WTC11 (cell line): ENCODE results near the gene CHN1. TPM values are rescaled to one million over a fixed set of nuclear protein-coding genes. Genes with fewer than 3 reads are reported as not detected.

ENCODE experiments used
- ATAC-seq: fragments of 200-7000 bp; cut with Tn5 transposase; 2 replicates; pipeline ENCODE4 v1.10.0; 2021; ENCODE audit warnings: mild to moderate bottlenecking, moderate library complexity
- CTCF ChIA-PET: fragments of 300-600 bp; sonication (Branson Sonifier 250); formaldehyde crosslinking; loops from one replicate; lab custom pipeline; 2021; ENCODE audit warnings: antibody characterized with exemption; lab: Charles Lee
- POLR2A ChIA-PET: fragments of 350-600 bp; sonication (Branson Sonifier 250); formaldehyde crosslinking; loops from one replicate; lab custom pipeline; 2021; ENCODE audit warnings: antibody characterized with exemption; lab: Charles Lee
- DNase-seq: peaks from one replicate; pipeline ENCODE4 v3.0.0; 2021; ENCODE audit warnings: low spot score
- H3K27ac Mint-ChIP-seq: 2 replicates; pipeline ENCODE4 v1.8.0; 2021; ENCODE audit warnings: mixed read lengths
- H3K27me3 Mint-ChIP-seq: 2 replicates; pipeline ENCODE4 v1.8.0; 2021; ENCODE audit warnings: low read depth, mild to moderate bottlenecking, moderate library complexity, mixed read lengths
- H3K36me3 Mint-ChIP-seq: 2 replicates; pipeline ENCODE4 v1.8.0; 2021; ENCODE audit warnings: mixed read lengths
- H3K4me1 Mint-ChIP-seq: 2 replicates; pipeline ENCODE4 v1.8.0; 2022; ENCODE audit warnings: mixed read lengths
- H3K4me3 Mint-ChIP-seq: 2 replicates; pipeline ENCODE4 v1.8.0; 2021; ENCODE audit warnings: mild to moderate bottlenecking, moderate library complexity, mixed read lengths
- H3K9me3 Mint-ChIP-seq: 2 replicates; pipeline ENCODE4 v1.8.0; 2021; ENCODE audit warnings: mixed read lengths
- ARID4B ChIP-seq: sonication (generic); formaldehyde crosslinking; IDR thresholded peaks from 2 replicates; pipeline ENCODE4 v1.8.0; 2023; ENCODE audit warnings: missing genetic modification reagents, mild to moderate bottlenecking, borderline replicate concordance
- ATF6 ChIP-seq: sonication (generic); formaldehyde crosslinking; IDR thresholded peaks from 2 replicates; pipeline ENCODE4 v1.8.1; 2023; ENCODE audit warnings: mild to moderate bottlenecking, missing genetic modification reagents
- ELF4 ChIP-seq: sonication (generic); formaldehyde crosslinking; IDR thresholded peaks from 2 replicates; pipeline ENCODE4 v1.8.1; 2022; ENCODE audit warnings: low read depth, mild to moderate bottlenecking, moderate library complexity, missing genetic modification reagents
- GRHL2 ChIP-seq: fragments of 250-450 bp; sonication (Bioruptor Pico); IDR thresholded peaks from 2 replicates; pipeline ENCODE4 v1.8.0; 2022; ENCODE audit warnings: mild to moderate bottlenecking, moderate library complexity; ENCODE audit not compliant: insufficient replicate concordance, severe bottlenecking
- IRF2 ChIP-seq: sonication (generic); formaldehyde crosslinking; IDR thresholded peaks from 2 replicates; pipeline ENCODE4 v1.8.0; 2022; ENCODE audit warnings: low read depth, missing genetic modification reagents, borderline replicate concordance
- TEAD1 ChIP-seq: sonication (generic); formaldehyde crosslinking; IDR thresholded peaks from 2 replicates; pipeline ENCODE4 v1.8.0; 2022; ENCODE audit warnings: mild to moderate bottlenecking, missing genetic modification reagents
- TP53 ChIP-seq: sonication (generic); formaldehyde crosslinking; IDR thresholded peaks from 2 replicates; pipeline ENCODE4 v1.8.1; 2023; ENCODE audit warnings: mild to moderate bottlenecking, missing genetic modification reagents
- USF2 ChIP-seq: sonication (generic); formaldehyde crosslinking; IDR thresholded peaks from 2 replicates; pipeline ENCODE4 v1.8.1; 2023; ENCODE audit warnings: mild to moderate bottlenecking, missing genetic modification reagents, moderate library complexity
- ZNF219 ChIP-seq: sonication (generic); formaldehyde crosslinking; IDR thresholded peaks from 2 replicates; pipeline ENCODE4 v1.8.0; 2023; ENCODE audit warnings: missing genetic modification reagents, mild to moderate bottlenecking, borderline replicate concordance
- total RNA-seq: library from RNA; stranded (reverse); gene quantifications from 3 replicates; pipeline ENCODE4 v1.2.3, GENCODE V29; 2021
- TF ChIP-seq, protein P1 (sequence below): sonication (generic); formaldehyde crosslinking; IDR thresholded peaks from 2 replicates; pipeline ENCODE4 v1.8.1; 2022; ENCODE audit warnings: low read depth, mild to moderate bottlenecking, moderate library complexity, missing genetic modification reagents, borderline replicate concordance
- TF ChIP-seq, protein P2 (sequence below): sonication (generic); formaldehyde crosslinking; IDR thresholded peaks from 2 replicates; pipeline ENCODE4 v1.8.0; 2022; ENCODE audit warnings: missing genetic modification reagents
- TF ChIP-seq, protein P3 (sequence below): sonication (generic); formaldehyde crosslinking; IDR thresholded peaks from 2 replicates; pipeline ENCODE4 v1.8.0; 2022; ENCODE audit warnings: mild to moderate bottlenecking, missing genetic modification reagents
- TF ChIP-seq, protein P4 (sequence below): sonication (generic); formaldehyde crosslinking; IDR thresholded peaks from 2 replicates; pipeline ENCODE4 v1.8.1; 2023; ENCODE audit warnings: mild to moderate bottlenecking, missing genetic modification reagents, borderline replicate concordance

CHN1 gene
- total RNA-seq, 1 experiment from 2014 or later, result 30.0 TPM

DNA sequence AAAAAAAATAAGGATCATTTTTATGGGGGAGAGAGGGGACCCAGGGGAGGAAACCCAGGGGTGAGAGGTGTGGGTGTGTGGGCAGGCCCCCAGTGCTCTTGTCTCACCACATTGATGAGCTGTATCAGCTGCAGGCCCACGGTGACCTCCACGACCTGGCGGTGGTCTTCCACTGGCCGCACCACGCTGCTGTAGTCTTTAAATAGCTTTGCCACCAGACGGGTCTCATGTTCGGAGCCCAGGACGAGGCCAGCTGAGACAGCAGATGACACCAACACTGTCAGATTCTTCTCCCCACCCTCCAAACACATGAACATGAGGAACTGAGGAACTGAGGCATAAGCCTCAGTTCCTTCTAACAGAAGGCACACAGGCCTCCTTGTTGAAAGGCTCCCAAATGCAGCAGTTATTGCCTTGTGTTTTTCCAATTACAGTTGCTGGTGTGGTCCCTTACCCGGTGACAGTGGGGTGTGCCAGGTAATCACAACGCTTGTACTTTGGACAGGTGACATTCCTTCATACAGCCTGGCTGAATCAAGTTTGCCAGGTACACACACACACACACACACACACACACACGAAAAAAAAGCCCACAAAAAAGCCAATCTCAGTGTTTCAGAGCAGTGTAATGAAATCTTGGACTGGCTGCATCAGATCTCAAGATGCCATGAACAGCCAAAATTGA lies 245.7 kb downstream of the CHN1 start (continued):
- TF ChIP-seq ZNF219 (CRISPR knock-in tag) (no peak), IRF2 (CRISPR knock-in tag) (no peak)

DNA sequence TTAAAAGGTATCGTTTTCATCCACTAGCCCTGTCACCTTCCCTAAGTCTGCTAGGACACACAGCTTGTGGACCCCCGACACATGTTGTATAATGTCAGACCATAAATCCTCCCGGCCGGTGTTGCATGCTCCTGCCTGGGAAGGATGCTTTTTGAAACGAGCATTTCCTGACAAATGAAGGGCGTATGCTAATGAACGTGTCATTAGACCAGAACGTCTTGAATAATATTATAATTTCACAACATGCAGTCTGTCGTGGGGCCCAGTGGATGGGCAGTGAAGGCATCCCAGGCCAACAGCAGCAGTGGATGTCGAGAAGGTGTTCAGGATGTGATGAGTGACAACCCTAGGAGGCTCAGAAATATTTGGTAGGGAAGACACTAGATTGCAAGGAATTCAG lies 248.4 kb downstream of the CHN1 start:
- POLR2A ChIA-PET, result no interaction called here
- CTCF ChIA-PET, result no interaction called here
- TF ChIP-seq USF2 (CRISPR knock-in tag) (no peak), GRHL2 (CRISPR knock-in tag) (no peak), TEAD1 (CRISPR knock-in tag) (no peak), ELF4 (CRISPR knock-in tag) (no peak), ZNF219 (CRISPR knock-in tag) (no peak), ATF6 (no peak)
- TF ChIP-seq, protein P1, sequence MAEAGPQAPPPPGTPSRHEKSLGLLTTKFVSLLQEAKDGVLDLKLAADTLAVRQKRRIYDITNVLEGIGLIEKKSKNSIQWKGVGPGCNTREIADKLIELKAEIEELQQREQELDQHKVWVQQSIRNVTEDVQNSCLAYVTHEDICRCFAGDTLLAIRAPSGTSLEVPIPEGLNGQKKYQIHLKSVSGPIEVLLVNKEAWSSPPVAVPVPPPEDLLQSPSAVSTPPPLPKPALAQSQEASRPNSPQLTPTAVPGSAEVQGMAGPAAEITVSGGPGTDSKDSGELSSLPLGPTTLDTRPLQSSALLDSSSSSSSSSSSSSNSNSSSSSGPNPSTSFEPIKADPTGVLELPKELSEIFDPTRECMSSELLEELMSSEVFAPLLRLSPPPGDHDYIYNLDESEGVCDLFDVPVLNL (CRISPR knock-in tag), result no peak
- no peak overlapping the region for H3K27ac Mint-ChIP-seq
- H3K36me3 Mint-ChIP-seq, result no peaks in the 10 kb centered on the region
- H3K27me3 Mint-ChIP-seq, result no peaks in the 10 kb centered on the region
- DNase-seq (no peak), ATAC-seq (no peak)
- no peaks in the 10 kb centered on the region for H3K9me3 Mint-ChIP-seq
- H3K4me1 Mint-ChIP-seq, result peaks cover 3% of the 10 kb centered on the region
- H3K4me3 Mint-ChIP-seq, result no peak overlapping the region

- peaks cover 24% of the 10 kb centered on the region for H3K4me1 Mint-ChIP-seq
- H3K27ac Mint-ChIP-seq, result no peak overlapping the region
- ChIA-PET CTCF (interaction anchor here (1.1 to 1.8 kb wide), 4 partner anchors 16 to 53 kb away, joined by 3 to 9 read pairs (median 4); no protein-coding TSS in a partner anchor), POLR2A (no interaction called here)
- H3K27me3 Mint-ChIP-seq, result no peaks in the 10 kb centered on the region
- DNase-seq (no peak), ATAC-seq (no peak)
- H3K36me3 Mint-ChIP-seq, result no peaks in the 10 kb centered on the region
- no peaks in the 10 kb centered on the region for H3K9me3 Mint-ChIP-seq
- H3K4me3 Mint-ChIP-seq, result no peak overlapping the region
- TF ChIP-seq, protein P2, sequence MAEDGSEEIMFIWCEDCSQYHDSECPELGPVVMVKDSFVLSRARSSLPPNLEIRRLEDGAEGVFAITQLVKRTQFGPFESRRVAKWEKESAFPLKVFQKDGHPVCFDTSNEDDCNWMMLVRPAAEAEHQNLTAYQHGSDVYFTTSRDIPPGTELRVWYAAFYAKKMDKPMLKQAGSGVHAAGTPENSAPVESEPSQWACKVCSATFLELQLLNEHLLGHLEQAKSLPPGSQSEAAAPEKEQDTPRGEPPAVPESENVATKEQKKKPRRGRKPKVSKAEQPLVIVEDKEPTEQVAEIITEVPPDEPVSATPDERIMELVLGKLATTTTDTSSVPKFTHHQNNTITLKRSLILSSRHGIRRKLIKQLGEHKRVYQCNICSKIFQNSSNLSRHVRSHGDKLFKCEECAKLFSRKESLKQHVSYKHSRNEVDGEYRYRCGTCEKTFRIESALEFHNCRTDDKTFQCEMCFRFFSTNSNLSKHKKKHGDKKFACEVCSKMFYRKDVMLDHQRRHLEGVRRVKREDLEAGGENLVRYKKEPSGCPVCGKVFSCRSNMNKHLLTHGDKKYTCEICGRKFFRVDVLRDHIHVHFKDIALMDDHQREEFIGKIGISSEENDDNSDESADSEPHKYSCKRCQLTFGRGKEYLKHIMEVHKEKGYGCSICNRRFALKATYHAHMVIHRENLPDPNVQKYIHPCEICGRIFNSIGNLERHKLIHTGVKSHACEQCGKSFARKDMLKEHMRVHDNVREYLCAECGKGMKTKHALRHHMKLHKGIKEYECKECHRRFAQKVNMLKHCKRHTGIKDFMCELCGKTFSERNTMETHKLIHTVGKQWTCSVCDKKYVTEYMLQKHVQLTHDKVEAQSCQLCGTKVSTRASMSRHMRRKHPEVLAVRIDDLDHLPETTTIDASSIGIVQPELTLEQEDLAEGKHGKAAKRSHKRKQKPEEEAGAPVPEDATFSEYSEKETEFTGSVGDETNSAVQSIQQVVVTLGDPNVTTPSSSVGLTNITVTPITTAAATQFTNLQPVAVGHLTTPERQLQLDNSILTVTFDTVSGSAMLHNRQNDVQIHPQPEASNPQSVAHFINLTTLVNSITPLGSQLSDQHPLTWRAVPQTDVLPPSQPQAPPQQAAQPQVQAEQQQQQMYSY, result no peak
- no peak for TF ChIP-seq ARID4B (CRISPR knock-in tag)
- TF ChIP-seq TP53 (CRISPR knock-in tag), result no peak
- TF ChIP-seq, protein P3, sequence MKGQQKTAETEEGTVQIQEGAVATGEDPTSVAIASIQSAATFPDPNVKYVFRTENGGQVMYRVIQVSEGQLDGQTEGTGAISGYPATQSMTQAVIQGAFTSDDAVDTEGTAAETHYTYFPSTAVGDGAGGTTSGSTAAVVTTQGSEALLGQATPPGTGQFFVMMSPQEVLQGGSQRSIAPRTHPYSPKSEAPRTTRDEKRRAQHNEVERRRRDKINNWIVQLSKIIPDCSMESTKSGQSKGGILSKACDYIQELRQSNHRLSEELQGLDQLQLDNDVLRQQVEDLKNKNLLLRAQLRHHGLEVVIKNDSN (CRISPR knock-in tag), result no peak
- TF ChIP-seq, protein P4, sequence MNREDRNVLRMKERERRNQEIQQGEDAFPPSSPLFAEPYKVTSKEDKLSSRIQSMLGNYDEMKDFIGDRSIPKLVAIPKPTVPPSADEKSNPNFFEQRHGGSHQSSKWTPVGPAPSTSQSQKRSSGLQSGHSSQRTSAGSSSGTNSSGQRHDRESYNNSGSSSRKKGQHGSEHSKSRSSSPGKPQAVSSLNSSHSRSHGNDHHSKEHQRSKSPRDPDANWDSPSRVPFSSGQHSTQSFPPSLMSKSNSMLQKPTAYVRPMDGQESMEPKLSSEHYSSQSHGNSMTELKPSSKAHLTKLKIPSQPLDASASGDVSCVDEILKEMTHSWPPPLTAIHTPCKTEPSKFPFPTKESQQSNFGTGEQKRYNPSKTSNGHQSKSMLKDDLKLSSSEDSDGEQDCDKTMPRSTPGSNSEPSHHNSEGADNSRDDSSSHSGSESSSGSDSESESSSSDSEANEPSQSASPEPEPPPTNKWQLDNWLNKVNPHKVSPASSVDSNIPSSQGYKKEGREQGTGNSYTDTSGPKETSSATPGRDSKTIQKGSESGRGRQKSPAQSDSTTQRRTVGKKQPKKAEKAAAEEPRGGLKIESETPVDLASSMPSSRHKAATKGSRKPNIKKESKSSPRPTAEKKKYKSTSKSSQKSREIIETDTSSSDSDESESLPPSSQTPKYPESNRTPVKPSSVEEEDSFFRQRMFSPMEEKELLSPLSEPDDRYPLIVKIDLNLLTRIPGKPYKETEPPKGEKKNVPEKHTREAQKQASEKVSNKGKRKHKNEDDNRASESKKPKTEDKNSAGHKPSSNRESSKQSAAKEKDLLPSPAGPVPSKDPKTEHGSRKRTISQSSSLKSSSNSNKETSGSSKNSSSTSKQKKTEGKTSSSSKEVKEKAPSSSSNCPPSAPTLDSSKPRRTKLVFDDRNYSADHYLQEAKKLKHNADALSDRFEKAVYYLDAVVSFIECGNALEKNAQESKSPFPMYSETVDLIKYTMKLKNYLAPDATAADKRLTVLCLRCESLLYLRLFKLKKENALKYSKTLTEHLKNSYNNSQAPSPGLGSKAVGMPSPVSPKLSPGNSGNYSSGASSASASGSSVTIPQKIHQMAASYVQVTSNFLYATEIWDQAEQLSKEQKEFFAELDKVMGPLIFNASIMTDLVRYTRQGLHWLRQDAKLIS (CRISPR knock-in tag), result no peak
Measured at GRCh38 chr2:174753038-174753633, 252.0 kb downstream of the CHN1 start.
